Left cardiac atrium (tissue), 4 donors: ENCODE results near the gene NOP53. TPM values are rescaled to one million over a fixed set of nuclear protein-coding genes. Genes with fewer than 3 reads are reported as not detected.
"Not testable (repeated sequence)": the region's sequence is repeated elsewhere in the genome, so short reads cannot be mapped to it uniquely, and the experiment has no call there.

ENCODE experiments used
- ATAC-seq, 2 donors: fragments of 200-7000 bp; cut with Tn5 transposase; one replicate each; pipeline ENCODE4 v1.9.1; 2020; ENCODE audit warnings: mild to moderate bottlenecking in 2 of 2, moderate library complexity in 2 of 2
- DNase-seq: peaks from one replicate; pipeline ENCODE4 v3.0.0-alpha.2; 2020
- intact Hi-C, 2 donors: fragments of 100-400 bp; cut with DNase I; formaldehyde crosslinking; loops; one replicate each; pipeline versions ENCODE4 v1.14.1 to v1.15.1; 2022 to 2023
- total RNA-seq, 2 donors: library from RNA; stranded (reverse); fragmentation: NEBNext Ultra II Directional; extraction: Animal tissue kit (Norgen Biotek cat#: 25700); gene quantifications; one replicate each; pipeline ENCODE4 v1.2.1, GENCODE V29; 2021
- donor health status: DM: no; HTN: yes; CAD: no.
- donor health status: DM: no; HTN: yes; CAD: no; lungs with severe emphysema.
- donor health status: DM: yes; HTN: yes; CAD: no.
- donor health status: Dilated cardiomyopathy.

NOP53 gene
- total RNA-seq, 2 donors from 2014 or later: 172 to 184 TPM

- intact Hi-C loops, DNase-seq, ATAC-seq: not testable (repeated sequence)
Measured at GRCh38 chr19:47746129-47746528, 783 bp downstream of the NOP53 start.

- DNase-seq: no peak
- intact Hi-C loops: no loop called here
- no peak for ATAC-seq
Measured at GRCh38 chr19:47749326-47749725, 4.0 kb downstream of the NOP53 start.

- intact Hi-C loops: no loop called here
- DNase-seq (no peak), ATAC-seq (no peak)
Measured at GRCh38 chr19:47750752-47751151, 5.4 kb downstream of the NOP53 start.

- intact Hi-C loops: no loop called here
- DNase-seq: no peak
- ATAC-seq: no peak
Measured at GRCh38 chr19:47752440-47753211, 7.3 kb downstream of the NOP53 start.

GRCh38 chr19:47754206-47755064, 9.1 kb downstream of the NOP53 start:
- no peak for ATAC-seq
- intact Hi-C loops: no loop called here
- no peak for DNase-seq

GRCh38 chr19:47755065-47755761, 9.9 kb downstream of the NOP53 start:
- intact Hi-C loops: no loop called here
- no peak for DNase-seq
- no peak for ATAC-seq

GRCh38 chr19:47755762-47756626, 10.6 kb downstream of the NOP53 start:
- DNase-seq: no peak
- no peak for ATAC-seq

GRCh38 chr19:47756627-47756929, 11.2 kb downstream of the NOP53 start:
- intact Hi-C loops: no loop called here
- ATAC-seq: peak in 1 of 2 donors; percentile 6
- no peak for DNase-seq

More at GRCh38 chr19:47755762-47756626, 10.6 kb downstream of the NOP53 start:
- intact Hi-C loops: no loop called here

GRCh38 chr19:47756953-47757608, 11.7 kb downstream of the NOP53 start:
- intact Hi-C loops: no loop called here
- DNase-seq (no peak), ATAC-seq (peak; percentile 30 to 33)

GRCh38 chr19:47757617-47758442, 12.5 kb downstream of the NOP53 start:
- DNase-seq: no peak
- intact Hi-C loops: no loop called here
- ATAC-seq: no peak

GRCh38 chr19:47758443-47758804, 13.1 kb downstream of the NOP53 start:
- DNase-seq (no peak), ATAC-seq (no peak)
- intact Hi-C loops: no loop called here

- no peak for ATAC-seq
- intact Hi-C loops: no loop called here
- no peak for DNase-seq
Measured at GRCh38 chr19:47760632-47760999, 15.3 kb downstream of the NOP53 start.

- DNase-seq: no peak
- ATAC-seq: no peak
- intact Hi-C loops: no loop called here
Measured at GRCh38 chr19:47761566-47761965, 16.2 kb downstream of the NOP53 start.

- intact Hi-C loops: no loop called here
- ATAC-seq (no peak), DNase-seq (no peak)
Measured at GRCh38 chr19:47762151-47762550, 16.8 kb downstream of the NOP53 start.

GRCh38 chr19:47762615-47763308, 17.4 kb downstream of the NOP53 start:
- DNase-seq: peak; percentile 69
- ATAC-seq: peak; percentile 43 to 60
- intact Hi-C loops: no loop called here

- DNase-seq, intact Hi-C loops, ATAC-seq: not testable (repeated sequence)
Measured at GRCh38 chr19:47764705-47765104, 19.4 kb downstream of the NOP53 start.
